ENCODE results near the gene KIAA1328.

DNA sequence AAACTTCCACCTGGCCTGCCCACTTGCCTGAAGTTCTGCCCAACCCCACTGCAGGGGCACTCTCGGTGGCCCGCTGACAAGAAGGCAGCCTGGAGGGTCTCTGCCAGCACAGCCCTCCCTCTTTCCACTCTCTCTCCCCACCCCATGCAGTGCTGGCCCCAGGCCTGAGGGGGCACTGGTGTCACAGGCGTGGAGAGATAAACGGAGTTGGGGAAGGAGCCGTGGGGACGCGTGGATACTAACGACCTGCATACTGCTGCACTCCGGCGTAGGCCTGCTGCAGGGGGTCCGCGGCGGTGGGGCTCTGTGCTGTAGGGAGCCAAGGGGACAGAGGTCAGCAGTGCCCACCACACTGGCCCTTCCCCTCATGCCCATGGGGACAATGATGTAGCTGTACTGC, 437.4 kb downstream of the KIAA1328 start:
- TF ChIP-seq, protein P1, sequence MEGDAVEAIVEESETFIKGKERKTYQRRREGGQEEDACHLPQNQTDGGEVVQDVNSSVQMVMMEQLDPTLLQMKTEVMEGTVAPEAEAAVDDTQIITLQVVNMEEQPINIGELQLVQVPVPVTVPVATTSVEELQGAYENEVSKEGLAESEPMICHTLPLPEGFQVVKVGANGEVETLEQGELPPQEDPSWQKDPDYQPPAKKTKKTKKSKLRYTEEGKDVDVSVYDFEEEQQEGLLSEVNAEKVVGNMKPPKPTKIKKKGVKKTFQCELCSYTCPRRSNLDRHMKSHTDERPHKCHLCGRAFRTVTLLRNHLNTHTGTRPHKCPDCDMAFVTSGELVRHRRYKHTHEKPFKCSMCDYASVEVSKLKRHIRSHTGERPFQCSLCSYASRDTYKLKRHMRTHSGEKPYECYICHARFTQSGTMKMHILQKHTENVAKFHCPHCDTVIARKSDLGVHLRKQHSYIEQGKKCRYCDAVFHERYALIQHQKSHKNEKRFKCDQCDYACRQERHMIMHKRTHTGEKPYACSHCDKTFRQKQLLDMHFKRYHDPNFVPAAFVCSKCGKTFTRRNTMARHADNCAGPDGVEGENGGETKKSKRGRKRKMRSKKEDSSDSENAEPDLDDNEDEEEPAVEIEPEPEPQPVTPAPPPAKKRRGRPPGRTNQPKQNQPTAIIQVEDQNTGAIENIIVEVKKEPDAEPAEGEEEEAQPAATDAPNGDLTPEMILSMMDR (IDR thresholded peaks at IDR 0.05; ENCODE audit: low read depth, low read length, missing input control), result no peak
- no peak for TF ChIP-seq FOXA1 (IDR thresholded peaks at IDR 0.05)
- TF ChIP-seq YY1 (IDR thresholded peaks at IDR 0.05), result no peak
